Thyroid gland (tissue), 4 donors: ENCODE results near the gene GADL1. TPM values are rescaled to one million over a fixed set of nuclear protein-coding genes. Genes with fewer than 3 reads are reported as not detected.

ENCODE experiments used
- DNase-seq, 2 donors: peaks; one replicate each; pipeline ENCODE4 v3.0.0-alpha.2; 2019
- H3K27ac ChIP-seq, 3 donors: fragments of 200-600 bp; sonication (generic); 1 replicate in 2 of 3; 2 replicates in 1 of 3; pipeline ENCODE4 v1.5.1; 2016 to 2019; ENCODE audit warnings: mild to moderate bottlenecking in 1 of 3, moderate library complexity in 1 of 3
- H3K27me3 ChIP-seq: fragments of 200-600 bp; sonication (generic); one replicate; pipeline ENCODE4 v1.5.1; 2019
- H3K36me3 ChIP-seq, 2 donors: fragments of 200-600 bp; sonication (generic); one replicate each; pipeline ENCODE4 v1.5.1; 2016 to 2019
- H3K4me1 ChIP-seq, 2 donors: fragments of 200-600 bp; sonication (generic); one replicate each; pipeline ENCODE4 v1.5.1; 2017 to 2019
- H3K4me3 ChIP-seq, 3 donors: fragments of 200-600 bp; sonication (generic); replicated peaks in 1 of 3; 1 replicate in 2 of 3; 2 replicates in 1 of 3; pipeline ENCODE4 v1.5.1; 2016; ENCODE audit warnings: mild to moderate bottlenecking in 1 of 3
- H3K9me3 ChIP-seq: fragments of 200-600 bp; sonication (generic); one replicate; pipeline ENCODE4 v1.5.1; 2017
- POLR2A ChIP-seq, 2 donors: fragments of 450-650 bp; IDR thresholded peaks; one replicate each; pipeline ENCODE4 v1.6.1; 2017; ENCODE audit warnings: antibody characterized with exemption in 2 of 2, mild to moderate bottlenecking in 2 of 2, moderate library complexity in 1 of 2
- WGBS, 2 donors: methylation state at CpG; one replicate each; pipeline ENCODE4 v1.1.5; 2017; 5-methylcytosine and 5-hydroxymethylcytosine counted together
- intact Hi-C: fragments of 100-400 bp; cut with DNase I; formaldehyde crosslinking; loops from one replicate; pipeline ENCODE4 v1.15.1; 2023
- total RNA-seq, 4 donors: library from RNA; depleted of rRNA; stranded (reverse); fragments of >200 nt; gene quantifications; one replicate each; pipeline ENCODE4 v1.2.3, GENCODE V29; 2016
- TF ChIP-seq, protein P1 (sequence below), 6 experiments: fragments of 200-600 bp in 3 of 6; fragments of 450-650 bp in 3 of 6; sonication (generic) in 3 of 6; IDR thresholded peaks; one replicate each; pipeline ENCODE4 v1.5.1; 2016 to 2019; ENCODE audit warnings: antibody characterized with exemption in 6 of 6, mild to moderate bottlenecking in 2 of 6, inconsistent platforms in 1 of 6, moderate library complexity in 1 of 6

Gene GADL1
- total RNA-seq, 4 donors from 2014 or later, result not detected

DNA sequence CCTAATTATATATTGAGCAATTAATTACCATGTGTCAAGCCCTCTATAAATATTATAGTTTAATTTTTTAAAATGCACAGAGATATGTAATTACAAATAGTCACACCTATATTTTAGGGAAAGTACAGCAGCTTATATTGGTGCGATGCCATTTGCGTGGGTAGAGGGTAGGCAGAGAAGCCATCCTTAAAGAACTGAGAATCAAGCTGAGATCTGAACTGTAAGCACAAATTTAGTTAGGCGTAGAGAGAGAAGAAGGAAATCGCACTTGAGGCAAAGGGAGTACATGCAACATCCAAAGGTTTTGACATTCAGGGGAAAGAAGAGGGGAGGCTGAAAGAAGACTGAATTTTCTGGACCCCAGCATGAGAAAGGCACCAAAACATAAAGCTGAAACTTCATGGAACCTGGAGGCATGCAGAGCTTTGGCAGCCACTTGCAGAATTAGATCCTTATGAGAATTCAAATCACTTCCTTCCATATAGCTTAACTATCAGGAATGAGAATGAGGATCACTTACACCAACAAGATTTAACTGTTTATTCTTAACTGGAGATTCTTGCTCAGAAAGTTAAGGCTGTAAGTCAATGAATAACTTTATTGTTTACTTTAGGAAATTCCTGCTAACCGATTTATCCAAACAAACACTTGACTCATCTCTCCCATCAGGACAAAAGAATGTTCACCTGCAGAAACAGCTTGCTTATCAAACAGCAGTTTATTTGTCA lies 173.7 kb downstream of the GADL1 start:
- Histone ChIP-seq H3K4me1 (peaks cover 0 to 9% of the 10 kb centered on the region in 2 donors), H3K9me3 (no peaks in the 10 kb centered on the region), H3K27ac (no peak overlapping the region), H3K4me3 (no peak overlapping the region), H3K36me3 (no peaks in the 10 kb centered on the region), H3K27me3 (no peaks in the 10 kb centered on the region)
- intact Hi-C loops, result no loop called here
- no peak for DNase-seq
- 68 to 74% methylated on average over 5 of the region's 5 CpGs for WGBS, 2 donors
- TF ChIP-seq POLR2A (IDR thresholded peaks at IDR 0.05), result no peak
- TF ChIP-seq, protein P1, sequence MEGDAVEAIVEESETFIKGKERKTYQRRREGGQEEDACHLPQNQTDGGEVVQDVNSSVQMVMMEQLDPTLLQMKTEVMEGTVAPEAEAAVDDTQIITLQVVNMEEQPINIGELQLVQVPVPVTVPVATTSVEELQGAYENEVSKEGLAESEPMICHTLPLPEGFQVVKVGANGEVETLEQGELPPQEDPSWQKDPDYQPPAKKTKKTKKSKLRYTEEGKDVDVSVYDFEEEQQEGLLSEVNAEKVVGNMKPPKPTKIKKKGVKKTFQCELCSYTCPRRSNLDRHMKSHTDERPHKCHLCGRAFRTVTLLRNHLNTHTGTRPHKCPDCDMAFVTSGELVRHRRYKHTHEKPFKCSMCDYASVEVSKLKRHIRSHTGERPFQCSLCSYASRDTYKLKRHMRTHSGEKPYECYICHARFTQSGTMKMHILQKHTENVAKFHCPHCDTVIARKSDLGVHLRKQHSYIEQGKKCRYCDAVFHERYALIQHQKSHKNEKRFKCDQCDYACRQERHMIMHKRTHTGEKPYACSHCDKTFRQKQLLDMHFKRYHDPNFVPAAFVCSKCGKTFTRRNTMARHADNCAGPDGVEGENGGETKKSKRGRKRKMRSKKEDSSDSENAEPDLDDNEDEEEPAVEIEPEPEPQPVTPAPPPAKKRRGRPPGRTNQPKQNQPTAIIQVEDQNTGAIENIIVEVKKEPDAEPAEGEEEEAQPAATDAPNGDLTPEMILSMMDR (IDR thresholded peaks at IDR 0.05), result no peak

DNA sequence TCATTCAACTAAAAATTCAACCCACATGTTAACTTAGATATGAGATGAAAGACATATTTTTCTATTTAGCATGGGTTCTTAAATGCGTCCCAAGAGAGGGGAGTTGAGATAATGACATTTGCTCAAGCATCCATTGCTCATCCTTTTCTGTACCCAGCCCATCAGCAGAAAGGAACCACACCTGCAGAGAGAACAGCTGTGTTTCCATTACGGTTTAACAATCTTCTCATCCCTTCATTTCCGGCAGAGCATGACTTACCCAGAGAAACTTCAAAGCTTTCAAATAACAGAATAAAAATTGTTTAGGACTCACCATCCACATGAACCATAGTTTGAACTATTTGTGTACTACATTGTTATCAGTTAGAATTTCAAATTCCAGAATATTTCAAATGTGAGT lies 174.9 kb downstream of the GADL1 start:
- Histone ChIP-seq H3K4me1 (peaks cover 0 to 9% of the 10 kb centered on the region in 2 donors), H3K27ac (no peak overlapping the region), H3K4me3 (no peak overlapping the region), H3K36me3 (no peaks in the 10 kb centered on the region), H3K9me3 (no peaks in the 10 kb centered on the region), H3K27me3 (no peaks in the 10 kb centered on the region)
- 96 to 98% methylated on average over 3 of the region's 3 CpGs for WGBS, 2 donors
- intact Hi-C loops, result no loop called here
- DNase-seq, result no peak
- TF ChIP-seq POLR2A (IDR thresholded peaks at IDR 0.05), result no peak
- TF ChIP-seq, protein P1 (IDR thresholded peaks at IDR 0.05), result no peak

DNA sequence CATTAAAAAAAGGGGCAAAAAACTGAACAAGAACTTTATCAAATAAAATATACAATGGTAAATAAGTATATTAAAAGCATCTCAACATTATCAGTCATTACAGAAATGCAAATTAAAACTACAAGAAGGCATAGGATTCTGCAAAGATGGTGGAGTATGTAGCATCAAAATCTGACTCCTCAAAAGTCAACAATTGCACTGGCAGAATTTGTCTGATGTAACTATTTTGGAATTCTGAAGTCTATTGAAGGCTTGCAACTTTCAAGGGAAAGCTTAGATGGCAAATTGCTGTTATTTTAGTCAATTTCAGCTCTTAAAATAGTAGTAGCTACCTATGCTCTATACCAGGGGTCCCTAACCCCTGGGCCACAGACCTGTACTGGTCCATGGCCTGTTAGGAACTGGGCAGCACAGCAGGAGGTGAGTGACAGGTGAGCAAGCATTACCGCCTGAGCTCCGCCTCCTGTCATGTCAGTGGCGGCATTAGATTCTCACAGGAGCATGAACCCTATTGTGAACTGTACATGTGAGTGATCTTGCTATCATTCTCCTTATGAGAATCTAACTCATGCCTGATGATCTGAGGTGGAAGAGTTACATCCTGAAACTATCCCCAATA lies 180.5 kb downstream of the GADL1 start:
- Histone ChIP-seq H3K27me3 (no peaks in the 10 kb centered on the region), H3K4me1 (no peaks in the 10 kb centered on the region), H3K36me3 (no peaks in the 10 kb centered on the region), H3K27ac (no peak overlapping the region), H3K9me3 (no peaks in the 10 kb centered on the region), H3K4me3 (no peak overlapping the region)
- intact Hi-C loops, result no loop called here
- no peak for DNase-seq
- no peak for TF ChIP-seq POLR2A (IDR thresholded peaks at IDR 0.05)
- TF ChIP-seq, protein P1 (IDR thresholded peaks at IDR 0.05), result no peak
- 100% methylated on average over 3 of the region's 3 CpGs for WGBS, 2 donors

DNA sequence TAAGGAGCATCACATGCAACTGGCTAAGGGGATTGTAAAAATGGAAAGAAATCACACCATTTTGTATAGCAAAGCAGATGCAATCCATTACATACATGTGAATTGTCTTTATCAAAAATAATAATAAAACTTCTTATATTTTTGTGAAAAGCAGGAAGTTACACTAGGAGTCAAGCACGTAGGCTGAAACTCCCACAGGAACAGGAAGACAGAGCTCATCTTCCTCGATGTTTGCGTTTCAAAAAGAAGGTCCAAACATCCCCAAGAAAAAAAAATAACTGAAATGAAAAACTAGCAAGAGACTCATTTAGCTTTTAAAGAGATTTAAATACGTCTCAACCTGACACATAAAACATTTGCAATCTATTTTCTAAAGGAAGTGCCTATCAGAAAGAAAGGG lies 181.5 kb downstream of the GADL1 start:
- Histone ChIP-seq H3K36me3 (no peaks in the 10 kb centered on the region), H3K27me3 (no peaks in the 10 kb centered on the region), H3K9me3 (no peaks in the 10 kb centered on the region), H3K27ac (no peak overlapping the region), H3K4me3 (no peak overlapping the region), H3K4me1 (no peaks in the 10 kb centered on the region)
- WGBS, 2 donors, result 64 to 71% methylated on average over 4 of the region's 4 CpGs
- TF ChIP-seq, protein P1 (IDR thresholded peaks at IDR 0.05), result no peak
- intact Hi-C loops, result no loop called here
- no peak for DNase-seq

DNA sequence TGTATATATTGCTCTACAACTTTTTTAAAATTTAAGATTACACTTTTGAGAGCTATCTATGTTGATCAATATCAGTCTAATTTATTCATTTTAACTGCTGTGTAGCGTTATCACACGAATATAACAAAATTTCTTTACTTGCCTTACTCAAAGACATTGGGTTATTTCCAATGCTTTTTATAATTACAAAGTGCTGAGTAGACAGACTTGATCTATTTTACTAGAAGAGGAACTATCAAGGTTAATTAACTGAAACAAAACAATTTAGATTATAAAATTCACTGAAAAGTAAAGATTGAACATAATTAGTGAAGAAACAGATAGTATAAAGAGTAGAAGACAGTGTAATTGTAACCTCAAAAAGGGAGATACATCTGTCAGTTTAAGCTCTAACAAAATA lies 182.6 kb downstream of the GADL1 start:
- TF ChIP-seq POLR2A (IDR thresholded peaks at IDR 0.05), result no peak
- TF ChIP-seq, protein P1 (IDR thresholded peaks at IDR 0.05), result no peak
- Histone ChIP-seq H3K27ac (no peak overlapping the region), H3K27me3 (no peaks in the 10 kb centered on the region), H3K9me3 (no peaks in the 10 kb centered on the region), H3K4me3 (no peak overlapping the region), H3K36me3 (no peaks in the 10 kb centered on the region), H3K4me1 (no peaks in the 10 kb centered on the region)
- 94% methylated on average over 2 of the region's 2 CpGs for WGBS, 2 donors
- DNase-seq, result no peak
- intact Hi-C loops, result no loop called here
